ENCODE measurements around the gene DLGAP5. TPM values are rescaled to one million over a fixed set of nuclear protein-coding genes. Genes with fewer than 3 reads are reported as not detected.

Gene DLGAP5
- total RNA-seq, 1 donor from 2014 or later: 8.8 TPM

DNA sequence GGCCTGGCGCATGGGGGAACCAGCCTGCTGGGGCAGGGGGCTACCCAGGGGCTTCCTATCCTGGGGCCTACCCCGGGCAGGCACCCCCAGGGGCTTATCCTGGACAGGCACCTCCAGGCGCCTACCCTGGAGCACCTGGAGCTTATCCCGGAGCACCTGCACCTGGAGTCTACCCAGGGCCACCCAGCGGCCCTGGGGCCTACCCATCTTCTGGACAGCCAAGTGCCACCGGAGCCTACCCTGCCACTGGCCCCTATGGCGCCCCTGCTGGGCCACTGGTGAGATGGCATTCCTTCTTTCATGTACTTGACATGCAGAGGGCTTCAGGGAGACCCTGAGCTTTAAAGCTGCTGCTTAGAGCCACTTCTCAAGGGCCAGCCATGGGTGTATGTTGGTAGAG, 53.3 kb downstream of the DLGAP5 start:
- peaks cover 22% of the 10 kb centered on the region for H3K4me1 Mint-ChIP-seq (ENCODE audit: low read depth)
- H3K9me3 Mint-ChIP-seq (ENCODE audit: low read depth): no peaks in the 10 kb centered on the region
- no peak overlapping the region for H3K27ac Mint-ChIP-seq (ENCODE audit: unreplicated experiment)
- TF ChIP-seq, protein P1, sequence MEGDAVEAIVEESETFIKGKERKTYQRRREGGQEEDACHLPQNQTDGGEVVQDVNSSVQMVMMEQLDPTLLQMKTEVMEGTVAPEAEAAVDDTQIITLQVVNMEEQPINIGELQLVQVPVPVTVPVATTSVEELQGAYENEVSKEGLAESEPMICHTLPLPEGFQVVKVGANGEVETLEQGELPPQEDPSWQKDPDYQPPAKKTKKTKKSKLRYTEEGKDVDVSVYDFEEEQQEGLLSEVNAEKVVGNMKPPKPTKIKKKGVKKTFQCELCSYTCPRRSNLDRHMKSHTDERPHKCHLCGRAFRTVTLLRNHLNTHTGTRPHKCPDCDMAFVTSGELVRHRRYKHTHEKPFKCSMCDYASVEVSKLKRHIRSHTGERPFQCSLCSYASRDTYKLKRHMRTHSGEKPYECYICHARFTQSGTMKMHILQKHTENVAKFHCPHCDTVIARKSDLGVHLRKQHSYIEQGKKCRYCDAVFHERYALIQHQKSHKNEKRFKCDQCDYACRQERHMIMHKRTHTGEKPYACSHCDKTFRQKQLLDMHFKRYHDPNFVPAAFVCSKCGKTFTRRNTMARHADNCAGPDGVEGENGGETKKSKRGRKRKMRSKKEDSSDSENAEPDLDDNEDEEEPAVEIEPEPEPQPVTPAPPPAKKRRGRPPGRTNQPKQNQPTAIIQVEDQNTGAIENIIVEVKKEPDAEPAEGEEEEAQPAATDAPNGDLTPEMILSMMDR (IDR thresholded peaks at IDR 0.05): peak; percentile 32
- DNase-seq (ENCODE audit: low spot score): no peak
- H3K27me3 Mint-ChIP-seq (ENCODE audit: low read depth): no peaks in the 10 kb centered on the region
- no peak overlapping the region for H3K4me3 Mint-ChIP-seq (ENCODE audit: unreplicated experiment)
- H3K36me3 Mint-ChIP-seq (ENCODE audit: low read depth): peaks cover 26% of the 10 kb centered on the region

DNA sequence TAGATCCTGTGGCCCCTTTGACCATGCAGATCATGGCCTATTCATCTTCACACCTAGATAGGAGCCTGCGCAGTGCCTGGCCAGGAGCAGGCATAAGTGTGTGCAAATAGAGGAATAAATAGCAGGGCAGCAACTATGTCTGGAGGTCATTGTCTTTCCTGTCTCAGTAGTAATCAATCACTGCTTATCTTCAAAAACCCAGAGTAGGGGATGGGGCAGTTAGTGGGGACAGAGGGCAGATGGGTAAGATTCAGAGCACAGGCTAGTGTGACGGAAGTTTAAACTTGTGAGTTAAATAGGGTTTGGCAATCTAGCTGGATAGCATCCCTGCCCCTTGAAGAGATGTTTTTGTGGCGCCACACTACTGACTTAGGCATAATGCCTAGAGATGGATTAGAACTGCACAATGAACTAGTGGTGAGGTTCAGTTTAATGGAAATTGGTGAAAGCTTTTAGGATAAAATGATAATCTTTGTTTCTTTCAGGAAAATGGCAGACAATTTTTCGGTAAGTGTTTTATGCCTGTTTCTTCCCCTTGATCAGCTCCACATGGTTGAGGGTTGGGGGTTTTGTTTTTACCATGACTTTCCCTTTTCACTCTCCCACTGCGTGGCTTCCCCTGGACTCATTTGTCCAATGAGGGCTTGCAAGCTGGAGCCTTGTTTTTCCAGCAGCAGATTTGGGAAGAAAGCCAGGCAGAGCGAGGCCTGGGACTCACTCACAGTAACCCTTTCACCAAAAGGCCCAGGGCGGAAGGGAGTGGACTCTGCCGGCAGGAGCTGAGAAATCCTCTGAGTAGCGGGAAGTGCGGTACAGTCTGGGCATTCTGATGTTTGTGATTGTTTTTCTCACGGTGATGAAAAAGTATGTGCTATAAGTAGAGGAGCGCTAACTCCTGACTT, 54.2 kb downstream of the DLGAP5 start:
- Mint-ChIP-seq H3K9me3 (ENCODE audit: low read depth) (no peaks in the 10 kb centered on the region), H3K27me3 (ENCODE audit: low read depth) (no peaks in the 10 kb centered on the region), H3K27ac (ENCODE audit: unreplicated experiment) (peak overlapping the region; percentile 93)

GRCh38 chr14:55136241-55136640, 55.1 kb downstream of the DLGAP5 start:
- H3K4me3 Mint-ChIP-seq (ENCODE audit: unreplicated experiment): no peak overlapping the region
- H3K27ac Mint-ChIP-seq (ENCODE audit: unreplicated experiment): no peak overlapping the region
- H3K9me3 Mint-ChIP-seq (ENCODE audit: low read depth): no peaks in the 10 kb centered on the region
- no peak for DNase-seq (ENCODE audit: low spot score)
- peaks cover 36% of the 10 kb centered on the region for H3K4me1 Mint-ChIP-seq (ENCODE audit: low read depth)
- H3K27me3 Mint-ChIP-seq (ENCODE audit: low read depth): no peaks in the 10 kb centered on the region
- TF ChIP-seq, protein P1 (IDR thresholded peaks at IDR 0.05): no peak
- H3K36me3 Mint-ChIP-seq (ENCODE audit: low read depth): peaks cover 18% of the 10 kb centered on the region

More for the DNA sequence above, 54.2 kb downstream of the DLGAP5 start:
- peaks cover 24% of the 10 kb centered on the region for H3K36me3 Mint-ChIP-seq (ENCODE audit: low read depth)
- DNase-seq (ENCODE audit: low spot score): no peak
- peak overlapping the region; percentile 52 for H3K4me3 Mint-ChIP-seq (ENCODE audit: unreplicated experiment)
- TF ChIP-seq, protein P1 (IDR thresholded peaks at IDR 0.05): no peak
- H3K4me1 Mint-ChIP-seq (ENCODE audit: low read depth): peaks cover 27% of the 10 kb centered on the region

DNA sequence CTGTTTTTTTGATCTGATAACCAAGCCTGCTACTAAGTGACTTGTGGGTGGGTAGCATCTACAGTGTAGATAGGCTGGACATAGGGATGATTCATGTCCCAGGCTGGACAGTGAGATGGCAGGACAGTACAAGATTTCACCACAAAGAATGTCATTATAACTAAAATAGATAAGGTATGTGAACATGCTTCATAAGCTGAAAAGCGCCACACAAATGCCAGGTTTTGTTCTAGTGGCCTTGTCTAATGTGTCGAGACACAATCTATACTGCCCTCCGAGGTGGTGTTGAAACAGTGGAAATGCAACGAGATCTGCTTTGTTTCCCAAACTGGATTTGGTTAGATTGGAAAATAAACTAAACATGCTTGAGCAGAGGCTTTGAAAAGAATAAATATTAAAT, 58.0 kb downstream of the DLGAP5 start:
- H3K4me1 Mint-ChIP-seq (ENCODE audit: low read depth): peaks cover 49% of the 10 kb centered on the region
- peaks cover 3% of the 10 kb centered on the region for H3K36me3 Mint-ChIP-seq (ENCODE audit: low read depth)
- H3K27ac Mint-ChIP-seq (ENCODE audit: unreplicated experiment): no peak overlapping the region
- no peak overlapping the region for H3K4me3 Mint-ChIP-seq (ENCODE audit: unreplicated experiment)
- H3K27me3 Mint-ChIP-seq (ENCODE audit: low read depth): no peaks in the 10 kb centered on the region
- TF ChIP-seq, protein P1 (IDR thresholded peaks at IDR 0.05): peak; percentile 77
- DNase-seq (ENCODE audit: low spot score): no peak
- H3K9me3 Mint-ChIP-seq (ENCODE audit: low read depth): no peaks in the 10 kb centered on the region

- Mint-ChIP-seq H3K4me3 (ENCODE audit: unreplicated experiment) (peak overlapping the region; percentile 14), H3K9me3 (ENCODE audit: low read depth) (no peaks in the 10 kb centered on the region)
Measured at GRCh38 chr14:55131370-55132137, 59.8 kb downstream of the DLGAP5 start.

More at GRCh38 chr14:55131370-55132137, 59.8 kb downstream of the DLGAP5 start:
- DNase-seq (ENCODE audit: low spot score): no peak
- no peaks in the 10 kb centered on the region for H3K36me3 Mint-ChIP-seq (ENCODE audit: low read depth)
- H3K27ac Mint-ChIP-seq (ENCODE audit: unreplicated experiment): peak overlapping the region; percentile 32
- H3K4me1 Mint-ChIP-seq (ENCODE audit: low read depth): peaks cover 37% of the 10 kb centered on the region
- TF ChIP-seq, protein P1 (IDR thresholded peaks at IDR 0.05): peak; percentile 29
- H3K27me3 Mint-ChIP-seq (ENCODE audit: low read depth): no peaks in the 10 kb centered on the region

Measured in chondrocyte (in vitro differentiated cells).